Ecto neural progenitor cell (in vitro differentiated cells): Measurements from ENCODE around the gene DAPK1.

Experiments used
- DNase-seq: peaks from one replicate; pipeline ENCODE4 v3.0.0-alpha.2; 2018; ENCODE audit warnings: low spot score

DAPK1 gene

DNA sequence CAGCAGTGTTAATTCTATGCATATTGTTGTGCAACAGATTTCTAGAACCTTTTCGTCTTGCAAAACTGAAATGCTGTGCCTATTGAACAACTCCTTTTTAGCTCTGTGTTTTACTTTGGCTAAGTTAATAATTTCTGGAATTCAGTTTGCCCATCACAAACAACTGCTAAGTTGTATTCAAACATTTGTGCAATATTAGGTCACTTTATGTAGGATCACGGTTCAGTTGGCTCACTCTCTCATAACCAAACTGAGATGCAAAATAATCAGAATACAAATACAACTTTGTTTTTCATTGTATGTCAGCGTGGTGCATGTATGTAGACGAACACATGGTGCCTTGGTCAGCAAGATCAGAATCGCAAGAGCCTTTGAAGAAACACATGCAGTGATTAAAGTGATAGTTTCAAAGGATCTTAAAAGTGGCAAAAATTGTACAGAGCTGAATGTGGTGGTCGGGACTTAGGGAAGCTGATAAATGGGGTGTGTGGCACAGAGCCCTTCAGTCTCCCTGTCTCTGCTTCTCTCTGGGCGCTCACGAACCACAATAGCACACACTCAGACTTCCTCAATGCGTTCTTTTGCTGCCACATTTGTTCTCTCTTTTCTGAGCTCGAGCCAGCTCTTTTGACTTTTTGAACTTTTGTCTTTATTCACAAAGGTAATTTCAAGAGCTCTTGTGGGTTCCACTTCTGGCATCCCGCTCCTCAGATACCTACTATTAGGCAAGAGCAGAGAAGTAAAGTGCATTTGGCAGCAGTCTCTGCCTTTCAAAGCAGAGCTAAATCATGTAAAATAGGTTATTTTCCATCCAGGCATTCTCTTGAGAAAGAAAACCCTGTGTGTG is 115.8 kb downstream of the DAPK1 start:
- DNase-seq, result no peak

DNA sequence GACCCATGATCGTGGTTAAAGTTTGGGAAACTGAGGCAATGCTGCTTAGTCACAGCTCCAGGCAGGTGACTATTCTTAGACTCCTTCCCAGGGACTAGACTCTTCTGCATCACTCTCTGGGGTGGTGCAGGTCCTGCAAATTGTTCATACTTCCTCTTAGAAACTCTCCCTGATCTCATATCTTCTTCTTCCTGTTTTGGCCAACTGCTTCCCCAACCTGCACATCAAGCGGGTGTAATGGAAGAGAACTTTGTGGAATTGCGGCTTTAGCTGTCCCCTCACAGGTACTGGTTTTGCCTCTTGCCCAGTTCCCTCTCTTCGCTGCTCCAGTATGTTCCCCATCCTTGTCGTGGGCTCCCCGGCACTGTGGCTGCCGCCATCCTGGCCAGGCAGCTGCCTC is 116.7 kb downstream of the DAPK1 start:
- no peak for DNase-seq

DNA sequence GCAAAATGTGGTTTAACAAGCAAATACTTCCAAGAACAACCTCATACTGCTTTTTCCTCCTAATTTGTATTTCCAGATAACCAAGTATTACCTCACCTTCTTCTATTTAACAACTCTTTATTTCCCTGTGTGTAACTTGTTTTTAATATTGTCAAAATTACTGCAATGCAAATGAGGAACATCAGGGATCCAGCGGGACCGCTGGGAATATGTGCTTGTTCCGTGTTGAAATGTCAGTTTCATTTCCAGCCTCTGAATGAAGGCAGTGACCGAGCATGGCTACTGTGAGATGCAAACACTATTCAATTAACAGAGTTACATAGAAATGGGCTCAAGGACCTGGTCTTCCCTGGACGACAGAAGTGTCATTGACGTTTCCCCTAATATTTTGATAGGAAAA is 117.5 kb downstream of the DAPK1 start:
- DNase-seq, result no peak

DNA sequence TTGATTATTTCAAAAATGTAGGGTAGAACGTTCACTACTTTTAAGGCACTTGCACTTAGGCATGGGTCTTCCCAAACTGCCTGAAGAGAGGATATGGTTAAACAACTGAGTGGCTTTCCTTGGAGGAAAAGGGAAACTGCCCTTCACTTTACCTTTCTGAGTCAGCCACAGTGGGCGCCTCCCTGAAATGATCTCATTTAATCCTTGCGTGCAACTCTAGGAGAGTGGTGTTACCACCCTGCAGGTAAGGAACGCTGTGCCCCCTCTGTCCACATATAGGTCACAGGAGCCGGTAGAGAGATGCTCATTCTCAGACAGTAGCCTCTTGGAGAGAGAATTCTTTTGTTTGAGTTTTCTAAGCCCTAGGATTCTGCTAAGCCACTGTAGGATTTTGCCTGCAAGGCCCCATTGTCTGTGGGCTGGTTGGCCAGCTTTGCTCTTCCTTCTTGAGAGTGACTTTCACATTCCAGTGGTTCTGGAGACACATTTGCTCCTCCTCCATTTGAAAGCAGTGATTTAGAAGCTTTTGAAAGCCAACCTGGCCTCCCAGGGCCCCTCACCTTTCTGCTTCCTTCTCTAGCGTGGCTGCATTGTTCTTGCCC is 118.0 kb downstream of the DAPK1 start:
- DNase-seq, result no peak

DNA sequence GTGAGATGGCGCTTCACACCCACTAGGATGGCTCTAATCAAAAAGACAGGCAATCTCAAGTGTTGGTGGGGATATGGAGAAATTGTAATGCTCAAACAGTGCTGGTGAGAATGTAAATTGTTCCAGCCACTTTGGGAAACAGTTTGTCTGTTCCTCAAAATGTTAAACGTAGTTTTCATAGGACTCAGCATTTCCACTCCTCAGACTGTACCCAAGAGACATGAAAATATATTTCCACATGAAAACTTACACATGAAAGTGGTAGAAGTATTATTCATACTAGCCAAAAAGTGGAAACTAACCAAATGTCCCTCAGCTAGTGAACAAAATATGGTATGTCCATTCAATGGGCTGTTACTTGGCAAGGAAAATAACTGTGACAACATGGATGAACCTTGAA is 120.6 kb downstream of the DAPK1 start:
- no peak for DNase-seq

DNA sequence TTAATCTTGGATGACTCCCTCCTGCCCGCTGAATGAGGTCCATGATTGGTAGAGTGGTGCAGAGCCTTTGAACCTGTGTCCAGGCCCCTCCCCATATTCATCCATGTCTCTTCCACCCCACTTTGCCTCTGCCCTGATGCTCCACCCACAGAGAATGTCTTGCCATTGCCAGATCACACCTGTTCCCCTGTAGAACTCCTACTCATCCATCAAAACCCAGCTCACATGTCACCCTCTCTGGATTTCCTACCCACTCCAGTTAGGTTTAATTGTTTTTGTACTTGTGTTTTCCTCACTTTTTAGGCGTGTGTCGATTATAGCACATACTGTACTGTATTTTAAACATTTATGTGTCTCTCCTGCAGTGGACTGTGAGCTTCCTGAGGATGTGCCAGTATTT is 121.3 kb downstream of the DAPK1 start:
- DNase-seq, result no peak

DNA sequence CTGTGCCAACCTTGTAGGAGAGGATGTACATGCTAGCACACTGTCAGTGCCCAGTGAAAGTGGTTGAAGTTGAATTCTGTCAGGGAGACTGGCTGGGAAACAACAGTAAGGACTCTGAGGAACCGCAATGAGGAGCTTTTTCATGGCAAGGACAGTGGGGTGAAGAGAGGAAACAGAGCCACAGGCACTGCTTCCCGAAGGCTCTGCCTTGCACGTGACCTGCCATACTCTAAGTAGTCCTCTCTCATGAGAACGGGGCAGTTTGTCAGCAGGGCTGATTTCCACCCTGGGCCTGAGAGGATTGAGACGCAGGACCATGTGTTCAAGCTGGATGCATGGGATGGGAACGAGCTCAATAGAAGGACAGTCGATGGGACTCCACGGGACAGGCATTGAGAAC is 121.7 kb downstream of the DAPK1 start:
- no peak for DNase-seq

DNA sequence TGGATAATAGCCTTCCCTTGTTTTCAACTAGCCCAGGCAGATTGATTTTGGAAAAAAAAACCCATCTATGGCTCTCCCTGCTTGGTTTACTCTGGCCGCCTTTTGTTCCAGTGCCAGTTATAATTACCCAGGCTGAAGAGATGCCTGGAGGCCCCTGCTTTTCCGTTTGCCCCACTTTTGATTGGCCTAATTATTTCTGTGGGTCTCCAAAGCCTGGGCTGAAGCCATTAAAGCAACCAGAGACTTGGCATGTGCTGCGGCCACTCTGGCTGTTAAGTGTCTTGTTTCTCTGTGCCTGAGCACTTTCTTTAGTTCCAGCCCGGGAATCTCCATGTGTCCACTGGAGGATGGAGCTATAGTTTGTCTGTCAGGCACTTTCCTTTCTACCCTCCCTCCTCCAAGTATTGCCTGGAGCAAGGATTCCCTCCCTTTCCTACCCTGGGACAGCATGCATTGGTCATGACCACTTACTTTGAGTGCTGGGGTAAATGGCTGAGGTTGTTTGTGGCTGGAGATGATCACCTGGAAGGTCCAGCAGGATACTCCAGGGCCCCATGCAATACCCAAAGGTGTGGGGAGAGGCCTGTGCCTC is 123.2 kb downstream of the DAPK1 start:
- DNase-seq, result no peak

DNA sequence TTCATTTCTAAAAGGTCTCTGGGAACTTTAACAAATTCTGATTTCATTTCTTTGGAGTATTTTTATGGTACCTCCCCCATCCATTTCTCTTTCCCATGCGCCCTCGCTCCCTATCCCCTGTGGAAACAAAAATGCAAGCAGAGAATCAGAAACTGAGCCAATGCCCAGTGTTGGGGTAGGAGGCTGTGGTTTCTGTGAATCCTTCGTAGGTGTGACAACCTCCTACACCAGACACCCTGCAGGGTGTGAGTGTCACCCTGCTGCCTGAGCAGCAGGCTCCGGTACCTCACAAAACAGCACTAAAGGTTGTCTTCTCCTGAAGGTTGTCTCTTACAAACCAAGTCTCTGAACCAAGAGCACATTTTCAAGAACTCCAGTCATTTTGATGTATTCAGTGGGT is 124.4 kb downstream of the DAPK1 start:
- DNase-seq, result no peak

DNA sequence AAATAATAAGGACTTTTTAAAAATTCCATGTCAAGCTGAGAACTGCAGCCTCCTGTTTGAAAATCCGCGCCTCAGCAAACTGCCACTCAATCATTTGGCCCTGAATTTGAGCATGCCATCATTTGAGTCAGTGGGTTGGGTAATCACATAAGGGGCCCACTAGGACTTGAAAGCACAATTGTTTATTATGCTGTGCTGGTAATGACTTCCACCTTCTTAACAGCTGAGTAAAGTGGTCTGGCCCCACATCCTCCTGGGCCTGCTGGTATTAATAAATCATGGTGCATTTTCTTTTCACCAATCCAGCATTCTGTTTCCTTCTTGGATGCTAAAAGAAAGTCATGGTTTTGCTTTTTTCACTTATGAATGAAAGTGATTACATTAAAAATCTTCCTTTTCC is 125.3 kb downstream of the DAPK1 start:
- DNase-seq, result no peak

DNA sequence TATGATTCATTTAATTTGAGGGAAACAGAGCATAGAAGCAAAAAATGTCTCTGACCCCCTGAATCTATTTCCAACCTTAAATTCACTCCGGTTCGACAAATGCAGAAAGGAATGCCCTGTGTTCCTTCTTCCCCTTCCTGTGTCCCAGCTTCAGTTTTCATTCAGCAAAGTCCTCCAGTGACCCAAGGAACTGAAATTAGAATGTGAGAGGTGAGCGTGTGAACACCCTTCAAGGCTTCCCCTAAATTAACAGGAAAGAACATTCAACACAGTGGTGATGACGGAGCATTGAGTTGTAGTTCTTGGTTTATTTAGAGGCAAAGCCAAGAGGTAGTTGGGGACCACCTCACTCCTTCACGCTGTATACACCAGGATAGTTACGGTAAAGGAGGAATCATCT is 130.7 kb downstream of the DAPK1 start:
- DNase-seq, result no peak

DNA sequence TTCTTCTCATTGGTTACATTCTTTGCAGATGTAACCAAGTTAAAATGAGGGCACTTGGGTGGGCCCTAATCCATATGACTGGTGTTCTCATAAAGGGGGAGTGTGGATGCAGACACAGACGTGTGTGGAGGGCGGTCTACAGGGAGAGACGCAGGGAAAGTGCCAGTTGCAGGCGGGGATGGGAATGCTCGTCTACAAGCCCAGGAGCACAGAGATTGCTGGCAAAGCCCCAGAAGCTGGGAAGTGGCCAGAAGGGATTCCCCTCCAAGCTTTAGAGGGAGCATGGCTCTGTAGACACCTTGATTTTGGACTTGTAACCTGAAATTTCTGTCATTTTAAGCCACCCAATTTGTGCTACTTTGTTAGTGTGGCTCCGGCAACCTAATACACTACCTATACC is 131.4 kb downstream of the DAPK1 start:
- DNase-seq, result no peak

DNA sequence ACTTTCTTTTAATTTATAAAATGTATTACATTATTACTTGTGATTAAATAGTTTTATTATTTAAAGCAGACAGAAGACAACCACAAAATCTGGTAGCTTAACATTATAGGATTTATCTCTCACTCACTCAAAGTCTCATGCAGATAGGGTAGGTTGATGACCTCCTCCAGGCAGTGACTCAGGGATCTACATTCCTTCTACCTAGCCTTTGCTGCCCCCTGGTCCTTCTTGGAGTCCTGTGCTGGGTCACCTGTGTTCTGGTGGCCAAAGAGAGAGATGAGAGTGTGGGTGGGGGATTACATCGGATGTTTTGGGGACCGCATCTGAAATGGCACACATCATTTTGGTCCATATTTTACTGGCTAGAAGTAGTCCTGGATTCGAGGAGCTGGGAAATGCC is 132.6 kb downstream of the DAPK1 start:
- no peak for DNase-seq

DNA sequence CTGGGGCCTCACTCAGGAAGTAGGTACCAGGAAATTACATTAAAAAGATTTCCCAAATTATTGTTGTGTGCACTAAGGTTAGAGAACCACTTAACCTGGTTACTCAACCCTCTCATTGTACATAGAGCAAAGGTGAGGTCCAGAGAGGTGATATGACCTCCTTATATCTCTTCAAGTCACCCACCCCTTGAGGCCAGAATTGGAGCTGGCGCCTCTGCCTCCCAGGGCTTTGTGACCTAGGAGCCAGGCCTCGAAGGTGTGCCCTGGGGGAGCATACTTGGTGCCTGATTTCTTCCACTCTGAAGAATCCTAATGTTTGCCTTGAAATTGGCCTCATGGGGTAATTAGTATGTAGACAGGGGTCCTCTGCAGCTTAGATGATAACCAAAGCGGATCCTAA is 133.2 kb downstream of the DAPK1 start:
- DNase-seq, result no peak

DNA sequence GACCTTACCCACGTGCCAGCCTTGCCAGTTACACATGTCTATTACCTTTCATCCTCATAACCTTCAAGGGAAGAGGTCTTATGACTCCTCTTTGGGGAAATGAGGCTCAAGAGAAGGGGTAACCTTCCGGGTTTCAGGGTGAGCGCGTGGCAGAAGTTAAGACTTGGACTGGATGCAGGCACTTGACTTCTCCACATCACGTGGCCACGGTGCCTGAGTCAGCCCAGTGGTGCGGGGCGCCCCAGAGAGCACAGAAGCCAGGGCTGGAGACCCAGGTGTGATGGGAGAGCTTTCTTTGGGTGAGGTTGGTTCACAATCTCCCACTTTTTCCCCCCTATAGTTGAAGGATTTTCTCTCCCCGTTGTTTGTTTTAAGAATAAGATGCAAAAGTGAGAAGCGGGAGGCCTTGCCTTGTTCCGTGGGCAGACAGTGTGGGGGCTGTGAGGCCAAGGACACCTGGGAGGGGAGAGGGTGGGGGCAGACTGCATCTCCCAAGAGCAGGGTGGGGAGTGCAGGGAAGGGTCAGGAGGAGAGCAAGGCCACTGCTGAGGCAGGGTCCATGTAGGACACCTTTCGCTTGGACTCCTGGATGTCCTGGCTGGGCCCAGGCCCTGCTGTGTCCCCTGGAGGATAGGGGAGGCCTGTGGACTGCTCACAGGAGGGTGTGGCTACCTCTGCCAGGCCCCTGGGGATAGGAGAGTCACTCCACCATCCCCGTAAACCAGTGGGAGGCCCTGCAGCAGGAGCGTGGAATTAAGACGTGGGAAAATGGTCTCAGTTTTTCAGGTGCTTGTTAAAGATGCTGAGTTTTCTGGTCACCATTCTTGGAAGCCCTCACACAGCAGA is 138.2 kb downstream of the DAPK1 start:
- no peak for DNase-seq

DNA sequence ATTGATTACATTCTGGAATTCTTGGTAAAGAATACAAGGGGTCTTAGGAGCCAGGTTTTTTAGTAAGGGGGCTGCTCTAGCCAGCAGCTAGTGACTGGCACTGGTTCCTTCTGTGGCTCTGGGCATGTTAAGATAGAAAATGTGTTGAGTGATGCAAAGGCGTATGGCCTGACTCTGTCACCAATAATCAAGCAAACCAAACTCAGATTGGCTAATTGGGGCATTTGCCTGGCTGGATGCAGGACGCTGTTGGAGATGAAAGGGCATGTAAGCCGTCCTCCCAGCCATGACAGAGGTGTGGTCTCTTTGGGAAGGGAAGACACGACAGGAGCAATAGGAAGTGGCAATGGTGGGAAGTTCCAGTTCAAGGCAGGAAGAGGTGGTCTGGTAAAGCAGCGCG is 140.6 kb downstream of the DAPK1 start:
- DNase-seq, result no peak

DNA sequence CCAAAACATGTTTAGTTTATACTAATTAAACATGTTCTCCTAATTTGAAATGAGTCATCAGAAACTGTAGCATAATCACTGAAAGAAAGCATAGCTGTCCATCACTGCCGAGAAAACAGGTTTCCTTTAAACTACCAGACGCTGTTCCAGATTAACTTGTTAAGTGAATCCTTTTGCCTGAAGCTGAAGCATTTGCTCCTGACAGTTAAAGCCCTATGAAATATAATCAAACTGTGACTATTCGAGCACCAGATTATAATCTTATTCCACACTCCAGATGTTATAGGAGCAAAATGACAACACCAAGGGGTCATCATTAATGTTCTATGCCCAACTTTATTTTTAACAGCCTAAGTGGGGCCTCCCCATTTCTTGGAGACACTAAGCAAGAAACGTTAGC is 142.3 kb downstream of the DAPK1 start:
- DNase-seq, result no peak

DNA sequence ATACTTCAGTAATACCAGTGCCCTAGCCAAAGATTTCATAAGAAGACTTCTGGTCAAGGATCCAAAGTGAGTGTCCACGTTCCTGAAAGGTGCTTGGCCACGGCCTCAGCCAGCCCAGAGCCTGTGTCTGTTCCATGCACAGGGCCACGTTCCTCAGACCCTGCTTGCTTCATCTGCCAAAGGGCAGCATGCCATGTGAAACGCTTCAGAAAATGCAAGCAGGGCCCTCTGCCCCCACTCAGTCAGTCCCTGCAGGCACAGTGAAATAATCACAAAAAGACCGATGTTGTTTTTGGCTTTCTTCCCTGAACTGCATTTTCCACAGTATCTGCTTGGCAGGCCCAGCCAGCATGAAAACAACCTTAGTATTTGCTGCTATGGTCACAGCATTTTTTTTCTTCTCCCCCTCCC is 142.7 kb downstream of the DAPK1 start:
- no peak for DNase-seq

DNA sequence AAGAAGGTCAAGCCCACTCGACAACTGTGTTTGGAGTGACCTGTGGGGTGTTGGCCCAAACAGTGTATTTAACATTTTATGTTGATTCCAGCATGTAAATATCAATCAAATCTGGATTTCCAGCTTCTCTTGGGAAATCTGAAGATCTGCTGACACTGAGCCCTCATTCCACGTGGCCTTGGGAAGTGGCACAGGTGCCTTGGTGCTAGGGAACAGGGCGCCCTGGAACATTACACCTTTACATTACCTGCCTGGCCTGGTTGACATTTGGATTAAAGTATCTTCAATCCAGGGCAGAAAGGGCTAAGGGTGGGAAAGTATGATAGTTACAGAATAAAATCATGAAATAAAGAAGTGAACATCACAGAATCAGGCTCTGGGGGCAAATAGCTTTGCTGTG is 143.4 kb downstream of the DAPK1 start:
- no peak for DNase-seq

DNA sequence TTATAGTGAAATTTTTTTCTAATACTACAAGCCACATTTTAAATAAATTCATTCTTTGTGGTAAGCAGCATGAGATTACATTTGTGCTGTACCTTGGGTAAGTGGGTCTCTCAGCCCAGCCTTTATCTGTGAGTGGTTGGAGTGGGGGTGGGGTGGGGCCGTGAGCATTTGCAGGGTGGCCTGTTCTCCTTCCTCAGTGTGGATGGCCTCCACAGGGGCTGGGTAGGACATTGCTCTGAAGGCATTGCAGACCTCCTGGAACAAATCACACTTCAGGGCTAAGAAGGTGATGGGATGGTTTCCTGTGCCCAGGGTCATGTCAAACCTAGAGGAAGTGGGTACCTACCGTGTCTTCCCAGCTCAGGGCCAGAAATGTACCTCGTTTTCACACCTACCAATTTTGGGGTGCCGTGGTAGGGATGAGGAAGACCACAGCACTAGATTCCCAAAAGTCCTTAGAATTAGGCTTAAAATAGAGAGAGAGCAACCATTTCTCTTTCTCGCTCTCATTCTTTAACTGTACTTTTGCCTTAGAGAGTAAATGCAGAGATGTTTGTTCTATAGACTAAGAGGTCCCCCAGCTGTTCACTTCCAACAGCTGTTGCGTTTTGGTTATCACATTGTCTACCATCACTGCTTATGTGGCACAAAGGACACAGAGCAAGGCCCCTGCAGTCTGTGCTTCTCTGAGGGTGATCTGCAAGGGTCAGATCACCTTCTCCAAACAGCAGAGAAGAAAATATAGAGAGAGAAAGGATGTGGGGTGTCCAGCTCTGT is 144.9 kb downstream of the DAPK1 start:
- DNase-seq, result no peak

DNA sequence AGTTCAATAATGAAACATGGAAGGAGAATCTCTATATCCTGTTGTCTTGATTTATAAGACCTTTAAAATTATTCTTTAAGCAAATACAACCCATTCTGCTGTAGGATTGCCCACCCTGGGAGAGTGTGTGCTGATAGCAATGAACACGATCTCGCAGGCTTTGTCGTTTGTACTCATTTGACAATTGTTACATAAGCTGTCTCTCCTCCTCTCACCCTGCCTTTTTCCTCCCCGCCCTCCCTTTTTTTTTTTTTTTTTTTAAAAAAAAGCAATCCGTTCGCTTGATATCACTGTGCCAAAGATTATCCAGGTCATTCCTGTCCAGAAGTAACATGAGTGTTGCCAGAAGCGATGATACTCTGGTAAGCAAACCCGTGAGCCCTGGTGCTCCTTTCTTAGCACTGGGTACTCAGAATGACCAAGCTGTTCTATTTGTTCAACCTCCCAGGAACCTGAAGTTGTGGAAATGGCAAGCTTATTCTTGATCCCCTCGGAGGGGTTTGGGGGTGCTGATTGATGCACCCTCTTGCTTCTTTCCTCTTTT is 145.5 kb downstream of the DAPK1 start:
- DNase-seq, result no peak
